Naive thymus-derived CD4-positive, alpha-beta T cell (primary cell): ENCODE results near the gene DGKE. TPM values are rescaled to one million over a fixed set of nuclear protein-coding genes. Genes with fewer than 3 reads are reported as not detected.
A peak's percentile ranks its signal among the peaks of the same experiment; 100 is the strongest.

Experiments
- ATAC-seq: fragments of 150-1000 bp; cut with Tn5 transposase; 2 replicates; pipeline ENCODE4 v1.10.0; 2021; ENCODE audit warnings: mild to moderate bottlenecking, moderate library complexity
- CTCF ChIA-PET: fragments of 350-600 bp; sonication (Branson Sonifier 250); formaldehyde crosslinking; loops from one replicate; lab custom pipeline; 2021; ENCODE audit warnings: antibody characterized with exemption; lab: Charles Lee
- POLR2A ChIA-PET: fragments of 350-600 bp; sonication (Branson Sonifier 250); formaldehyde crosslinking; loops from one replicate; lab custom pipeline; 2021; ENCODE audit warnings: antibody characterized with exemption, inconsistent platforms; lab: Charles Lee
- DNase-seq, 9 donors: peaks; one replicate each; pipeline versions ENCODE4 v3.0.0 to v3.0.0-alpha.2; 2020 to 2022; ENCODE audit warnings: mixed read lengths in 1 of 9
- H3K27ac ChIP-seq: one replicate; pipeline ENCODE4 v1.7.0; 2013; ENCODE audit warnings: mild to moderate bottlenecking, low read depth, low read length, moderate library complexity
- H3K27me3 ChIP-seq, 2 donors: one replicate each; pipeline ENCODE4 v1.7.0; 2013; ENCODE audit warnings: low read length in 2 of 2, mild to moderate bottlenecking in 2 of 2, moderate library complexity in 2 of 2; ENCODE audit not compliant: control insufficient read depth in 2 of 2, insufficient read depth in 2 of 2
- H3K36me3 ChIP-seq, 3 experiments: 1 replicate in 2 of 3; 2 replicates in 1 of 3; pipeline ENCODE4 v1.7.0; 2013; ENCODE audit warnings: low read length in 3 of 3, mild to moderate bottlenecking in 3 of 3, moderate library complexity in 1 of 3; ENCODE audit not compliant: insufficient read depth in 3 of 3, control insufficient read depth in 2 of 3
- H3K4me1 ChIP-seq, 2 donors: one replicate each; pipeline ENCODE4 v1.7.0; 2013; ENCODE audit warnings: low read length in 2 of 2, mild to moderate bottlenecking in 2 of 2, moderate library complexity in 1 of 2; ENCODE audit not compliant: control insufficient read depth in 2 of 2, insufficient read depth in 2 of 2
- H3K4me3 ChIP-seq: 2 replicates; pipeline ENCODE4 v1.7.0; 2013; ENCODE audit warnings: mild to moderate bottlenecking, low read length
- H3K9me3 ChIP-seq, 3 experiments: 1 replicate in 2 of 3; 2 replicates in 1 of 3; pipeline ENCODE4 v1.7.0; 2013; ENCODE audit warnings: low read length in 3 of 3; ENCODE audit not compliant: control insufficient read depth in 2 of 3
- H3K27ac Mint-ChIP-seq, 9 donors: one replicate each; pipeline ENCODE4 v1.8.0; 2020 to 2022; ENCODE audit warnings: mixed read lengths in 9 of 9, mild to moderate bottlenecking in 8 of 9, moderate library complexity in 5 of 9, inconsistent platforms in 2 of 9
- H3K27me3 Mint-ChIP-seq, 5 donors: one replicate each; pipeline ENCODE4 v1.8.0; 2021 to 2022; ENCODE audit warnings: mixed read lengths in 5 of 5, mild to moderate bottlenecking in 1 of 5
- H3K36me3 Mint-ChIP-seq, 5 donors: one replicate each; pipeline ENCODE4 v1.8.0; 2020 to 2022; ENCODE audit warnings: mixed read lengths in 5 of 5, mild to moderate bottlenecking in 3 of 5, inconsistent platforms in 1 of 5
- H3K4me1 Mint-ChIP-seq, 7 donors: one replicate each; pipeline ENCODE4 v1.8.0; 2020 to 2022; ENCODE audit warnings: mixed read lengths in 7 of 7, mild to moderate bottlenecking in 3 of 7, inconsistent platforms in 1 of 7
- H3K4me3 Mint-ChIP-seq, 10 donors: one replicate each; pipeline ENCODE4 v1.8.0; 2020 to 2022; ENCODE audit warnings: mild to moderate bottlenecking in 10 of 10, mixed read lengths in 10 of 10, moderate library complexity in 6 of 10, inconsistent platforms in 2 of 10
- H3K9me3 Mint-ChIP-seq, 11 donors: one replicate each; pipeline ENCODE4 v1.8.0; 2020 to 2022; ENCODE audit warnings: mixed read lengths in 11 of 11, mild to moderate bottlenecking in 4 of 11, inconsistent platforms in 1 of 11, moderate library complexity in 1 of 11
- intact Hi-C, 2 donors: fragments of 100-400 bp; cut with micrococcal nuclease; formaldehyde crosslinking; loops; one replicate each; pipeline ENCODE4 v1.15.1; 2023
- polyA plus RNA-seq, 2 donors: library from polyadenylated mRNA; unstranded; fragments of 300-500 nt; fragmentation: Illumina TruSeq; gene quantifications; one replicate each; pipeline ENCODE4 v1.2.3, GENCODE V29; 2021
- total RNA-seq, 6 experiments: library from RNA in 5 of 6; stranded (reverse) in 5 of 6; gene quantifications; 1 replicate in 5 of 6; 2 replicates in 1 of 6; pipeline ENCODE4 v1.2.3 and lab custom pipeline; 2021 to 2026

DGKE gene
- total and polyA plus RNA-seq, 7 experiments from 2014 or later: 5.0 to 39.2 (median 24.0) TPM

- ChIA-PET CTCF (interaction anchor here (1.1 kb wide), 2 partner anchors 27 to 168 kb away, joined by 3 to 5 read pairs; no protein-coding TSS in a partner anchor), POLR2A (interaction anchor here (0.8 to 1.8 kb wide), 5 partner anchors 13 to 321 kb away, joined by 3 to 6 read pairs (median 3); partner anchors contain the start of gene SCPEP1)
- intact Hi-C loops: loop anchor here (1.0 to 5.0 kb wide), 12 partner anchors 23 to 1492 kb away; partner anchors contain the start of genes COIL (in 2 of the 2), SCPEP1 (in 2 of the 2), AKAP1 (in 1 of the 2) and C17orf67 (in 1 of the 2)
- DNase-seq: peak; percentile 57 to 90 (median 79)
- Histone ChIP-seq H3K9me3 (no peaks in the 10 kb centered on the region), H3K4me3 (peak within 1 kb of the TSS; percentile 93), H3K36me3 (peaks cover 0 to 9% (median 0%) of the 10 kb centered on the region in 3 experiments), H3K4me1 (peaks cover 29 to 35% of the 10 kb centered on the region in 2 donors), H3K27ac (peak within 1 kb of the TSS; percentile 90), H3K27me3 (no peaks in the 10 kb centered on the region)
- Mint-ChIP-seq H3K36me3 (peaks cover 0 to 33% (median 5%) of the 10 kb centered on the region in 5 donors), H3K27me3 (no peaks in the 10 kb centered on the region), H3K9me3 (peaks cover 0 to 11% (median 5%) of the 10 kb centered on the region in 11 donors), H3K27ac (peak within 1 kb of the TSS; percentile 88 to 95 (median 93)), H3K4me3 (peak within 1 kb of the TSS; percentile 80 to 97 (median 91)), H3K4me1 (peaks cover 20 to 52% (median 46%) of the 10 kb centered on the region in 7 donors)
- ATAC-seq: peak; percentile 91
These were observed 80.1 kb downstream of the DGKE start, which contains the start of gene TRIM25 for GRCh38 chr17:56913867-56914580. Gene TRIM25 (minus strand): TSS chr17:56914049. CDS start chr17:56913988, 61 bp downstream.

GRCh38 chr17:56914581-56915273 lies 80.8 kb downstream of the DGKE start:
- Histone ChIP-seq H3K27me3 (no peaks in the 10 kb centered on the region), H3K4me3 (peak overlapping the region; percentile 93), H3K9me3 (no peaks in the 10 kb centered on the region), H3K4me1 (peaks cover 29 to 35% of the 10 kb centered on the region in 2 donors), H3K36me3 (peaks cover 0 to 9% (median 0%) of the 10 kb centered on the region in 3 experiments), H3K27ac (peak overlapping the region; percentile 90)
- POLR2A ChIA-PET: interaction anchor here (1.8 kb wide), 1 partner anchor 13 kb away, joined by 6 read pairs; no protein-coding TSS in a partner anchor
- intact Hi-C loops: loop anchor here (1.0 to 5.0 kb wide), 11 partner anchors 26 to 1492 kb away; partner anchors contain the start of genes COIL (in 2 of the 2), SCPEP1 (in 2 of the 2), AKAP1 (in 1 of the 2) and C17orf67 (in 1 of the 2)
- peaks cover 18 to 54% (median 41%) of the 10 kb centered on the region in 7 donors for H3K4me1 Mint-ChIP-seq
- peak overlapping the region; percentile 80 to 97 (median 91) for H3K4me3 Mint-ChIP-seq
- DNase-seq (no peak), ATAC-seq (no peak)
- H3K36me3 Mint-ChIP-seq: peaks cover 0 to 34% (median 5%) of the 10 kb centered on the region in 5 donors
- peak overlapping the region; percentile 88 to 94 (median 92) for H3K27ac Mint-ChIP-seq
- CTCF ChIA-PET: interaction anchor here (1.1 kb wide), 2 partner anchors 26 to 168 kb away, joined by 3 to 5 read pairs; no protein-coding TSS in a partner anchor
- H3K27me3 Mint-ChIP-seq: no peaks in the 10 kb centered on the region
- peaks cover 0 to 11% (median 5%) of the 10 kb centered on the region in 11 donors for H3K9me3 Mint-ChIP-seq

- CTCF ChIA-PET: interaction anchor here (0.6 kb wide), 1 partner anchor 1099 kb away, joined by 3 read pairs; no protein-coding TSS in a partner anchor
- Mint-ChIP-seq H3K27ac (no peak overlapping the region), H3K9me3 (peaks cover 0 to 11% (median 5%) of the 10 kb centered on the region in 11 donors), H3K4me1 (peaks cover 0 to 31% (median 16%) of the 10 kb centered on the region in 7 donors), H3K36me3 (peaks cover 0 to 13% (median 5%) of the 10 kb centered on the region in 5 donors), H3K27me3 (no peaks in the 10 kb centered on the region), H3K4me3 (no peak overlapping the region)
- Histone ChIP-seq H3K4me3 (no peak overlapping the region), H3K4me1 (peaks cover 6 to 11% of the 10 kb centered on the region in 2 donors), H3K9me3 (no peaks in the 10 kb centered on the region), H3K27me3 (no peaks in the 10 kb centered on the region), H3K27ac (no peak overlapping the region), H3K36me3 (peaks cover 0 to 9% (median 0%) of the 10 kb centered on the region in 3 experiments)
- POLR2A ChIA-PET: interaction anchor here (0.6 kb wide), 1 partner anchor 30 kb away, joined by 3 read pairs; no protein-coding TSS in a partner anchor
- intact Hi-C loops: no loop called here
- DNase-seq: no peak
- ATAC-seq: no peak
These were observed 83.8 kb downstream of the DGKE start for GRCh38 chr17:56917559-56918296.

- H3K27me3 ChIP-seq: no peaks in the 10 kb centered on the region
- no peaks in the 10 kb centered on the region for H3K9me3 ChIP-seq
- ChIA-PET CTCF (no interaction called here), POLR2A (no interaction called here)
- peaks cover 6 to 10% of the 10 kb centered on the region in 2 donors for H3K4me1 ChIP-seq
- ATAC-seq (peak; percentile 45), DNase-seq (no peak)
- Mint-ChIP-seq H3K9me3 (peaks cover 0 to 11% (median 5%) of the 10 kb centered on the region in 11 donors), H3K36me3 (peaks cover 0 to 13% (median 5%) of the 10 kb centered on the region in 5 donors), H3K4me1 (peaks cover 0 to 31% (median 16%) of the 10 kb centered on the region in 7 donors), H3K27me3 (peaks cover 0 to 2% (median 0%) of the 10 kb centered on the region in 5 donors), H3K4me3 (no peak overlapping the region), H3K27ac (no peak overlapping the region)
- H3K36me3 ChIP-seq: no peaks in the 10 kb centered on the region
- intact Hi-C loops: no loop called here
- H3K27ac ChIP-seq: no peak overlapping the region
- no peak overlapping the region for H3K4me3 ChIP-seq
These were observed 85.0 kb downstream of the DGKE start for GRCh38 chr17:56918916-56919315.

Other genes starting within 250 kb of the DGKE start
- 100 to 1,000 TPM in 2 of 5 experiments, 10 to 100 TPM in 2, under 1 TPM in 1; 0.12 to 169 (median 31.4) TPM for gene NOG, start 240.5 kb upstream of the DGKE start, total RNA-seq
- gene NOG, start 240.5 kb upstream of the DGKE start, polyA plus RNA-seq: 10 to 100 TPM; 65.1 to 67.1 TPM
- 1 to 10 TPM; 3.6 to 9.1 (median 5.4) TPM for gene C17orf67, start 231 bp upstream of the DGKE start, total RNA-seq
- 1 to 10 TPM; 1.1 to 1.6 TPM for gene C17orf67, start 231 bp upstream of the DGKE start, polyA plus RNA-seq
- 100 to 1,000 TPM in 1 of 5 experiments, 10 to 100 TPM in 4; 45.9 to 133 (median 61.8) TPM for gene TRIM25, start 79.9 kb downstream of the DGKE start, total RNA-seq
- gene TRIM25, start 79.9 kb downstream of the DGKE start, polyA plus RNA-seq: 1 to 10 TPM; 4.8 to 8.1 TPM
- gene COIL, start 126.9 kb downstream of the DGKE start, total RNA-seq: 10 to 100 TPM; 13.1 to 22.7 (median 19.0) TPM
- gene COIL, start 126.9 kb downstream of the DGKE start, polyA plus RNA-seq: 10 to 100 TPM; 13.0 to 18.6 TPM
- gene SCPEP1, start 144.0 kb downstream of the DGKE start, total RNA-seq: 10 to 100 TPM in 4 of 5 experiments, 1 to 10 TPM in 1; 8.4 to 81.6 (median 27.1) TPM
- gene SCPEP1, start 144.0 kb downstream of the DGKE start, polyA plus RNA-seq: 10 to 100 TPM; 28.9 to 33.7 TPM